Measurements from ENCODE around the gene PCDH8. TPM values are rescaled to one million over a fixed set of nuclear protein-coding genes. Genes with fewer than 3 reads are reported as not detected.
A peak's percentile ranks its signal among the peaks of the same experiment; 100 is the strongest.

The PCDH8 gene
- total RNA-seq, result not detected
- long read RNA-seq, result 0 reads

GRCh38 chr13:52848455-52849195, at the start of gene PCDH8:
Gene PCDH8 (minus strand): TSS chr13:52848640. CDS start chr13:52848436, 204 bp downstream.
- intact Hi-C loops (cut with micrococcal nuclease), result no loop called here

GRCh38 chr13:52896827-52897659, 48.6 kb upstream of the PCDH8 start:
- intact Hi-C loops (cut with micrococcal nuclease), result no loop called here
- peak; percentile 89 for ATAC-seq

More at GRCh38 chr13:52848455-52849195, at the start of gene PCDH8:
- DNase-seq, result peak; percentile 43
- ATAC-seq, result no peak

GRCh38 chr13:52894413-52894812, 46.0 kb upstream of the PCDH8 start:
- intact Hi-C loops (cut with micrococcal nuclease), result no loop called here
- DNase-seq, result no peak
- ATAC-seq, result no peak

More at GRCh38 chr13:52896827-52897659, 48.6 kb upstream of the PCDH8 start:
- DNase-seq, result peak; percentile 55

GRCh38 chr13:52892925-52893324, 44.5 kb upstream of the PCDH8 start:
- ATAC-seq (no peak), DNase-seq (no peak)
- intact Hi-C loops (cut with micrococcal nuclease), result no loop called here

GRCh38 chr13:52891706-52892105, 43.3 kb upstream of the PCDH8 start:
- no peak for ATAC-seq
- no peak for DNase-seq
- intact Hi-C loops (cut with micrococcal nuclease), result no loop called here

GRCh38 chr13:52887165-52887564, 38.7 kb upstream of the PCDH8 start:
- no peak for ATAC-seq
- no peak for DNase-seq
- intact Hi-C loops (cut with micrococcal nuclease), result no loop called here

GRCh38 chr13:52885141-52885540, 36.7 kb upstream of the PCDH8 start:
- DNase-seq (no peak), ATAC-seq (no peak)
- intact Hi-C loops (cut with micrococcal nuclease), result no loop called here

- DNase-seq (no peak), ATAC-seq (peak; percentile 70)
- intact Hi-C loops (cut with micrococcal nuclease), result no loop called here
Observed at GRCh38 chr13:52884429-52885010, 36.1 kb upstream of the PCDH8 start.

GRCh38 chr13:52882785-52883184, 34.3 kb upstream of the PCDH8 start:
- no peak for ATAC-seq

GRCh38 chr13:52879950-52880741, 31.7 kb upstream of the PCDH8 start:
- intact Hi-C loops (cut with micrococcal nuclease), result no loop called here
- DNase-seq, result no peak
- no peak for ATAC-seq

More at GRCh38 chr13:52882785-52883184, 34.3 kb upstream of the PCDH8 start:
- DNase-seq, result no peak
- intact Hi-C loops (cut with micrococcal nuclease), result no loop called here

- intact Hi-C loops (cut with micrococcal nuclease), result no loop called here
- no peak for ATAC-seq
- DNase-seq, result no peak
Observed at GRCh38 chr13:52878831-52879230, 30.4 kb upstream of the PCDH8 start.

GRCh38 chr13:52870143-52870542, 21.7 kb upstream of the PCDH8 start:
- intact Hi-C loops (cut with micrococcal nuclease), result no loop called here
- no peak for ATAC-seq
- no peak for DNase-seq

- intact Hi-C loops (cut with micrococcal nuclease), result no loop called here
- DNase-seq (no peak), ATAC-seq (no peak)
Observed at GRCh38 chr13:52869621-52870020, 21.2 kb upstream of the PCDH8 start.

- DNase-seq (no peak), ATAC-seq (no peak)
- intact Hi-C loops (cut with micrococcal nuclease), result no loop called here
Observed at GRCh38 chr13:52869050-52869449, 20.6 kb upstream of the PCDH8 start.

- ATAC-seq (no peak), DNase-seq (no peak)
- intact Hi-C loops (cut with micrococcal nuclease), result no loop called here
Observed at GRCh38 chr13:52868190-52868589, 19.8 kb upstream of the PCDH8 start.

GRCh38 chr13:52864941-52865340, 16.5 kb upstream of the PCDH8 start:
- intact Hi-C loops (cut with micrococcal nuclease), result no loop called here
- DNase-seq (no peak), ATAC-seq (no peak)

GRCh38 chr13:52862358-52863206, 14.1 kb upstream of the PCDH8 start:
- DNase-seq, result peak; percentile 28

GRCh38 chr13:52852444-52852843, 4.0 kb upstream of the PCDH8 start:
- ATAC-seq (no peak), DNase-seq (no peak)
- intact Hi-C loops (cut with micrococcal nuclease), result no loop called here

More at GRCh38 chr13:52862358-52863206, 14.1 kb upstream of the PCDH8 start:
- intact Hi-C loops (cut with micrococcal nuclease), result no loop called here
- ATAC-seq, result no peak

All from left ventricle myocardium superior (tissue), 1 donor.